Fibroblast of peridontal ligament (primary cell): ENCODE measurements around the gene WDFY2.

Source experiments
- DNase-seq: peaks from one replicate; pipeline ENCODE4 v3.0.0-alpha.2; 2010; ENCODE audit errors: extremely low read depth

The WDFY2 gene

GRCh38 chr13:51601601-51602565 lies 17.6 kb downstream of the WDFY2 start:
- no peak for DNase-seq

GRCh38 chr13:51603716-51604115 lies 19.5 kb downstream of the WDFY2 start:
- DNase-seq: no peak

GRCh38 chr13:51605698-51606097 lies 21.4 kb downstream of the WDFY2 start:
- no peak for DNase-seq

- no peak for DNase-seq
These were observed 22.9 kb downstream of the WDFY2 start for GRCh38 chr13:51607165-51607564.

- DNase-seq: no peak
These were observed 24.7 kb downstream of the WDFY2 start for GRCh38 chr13:51608857-51609406.

GRCh38 chr13:51612867-51613266 lies 28.6 kb downstream of the WDFY2 start:
- DNase-seq: no peak

GRCh38 chr13:51613535-51613934 lies 29.3 kb downstream of the WDFY2 start:
- DNase-seq: no peak

- no peak for DNase-seq
These were observed 30.1 kb downstream of the WDFY2 start for GRCh38 chr13:51614350-51614786.

GRCh38 chr13:51618626-51619025 lies 34.4 kb downstream of the WDFY2 start:
- no peak for DNase-seq

- DNase-seq: peak; percentile 85
These were observed 35.4 kb downstream of the WDFY2 start for GRCh38 chr13:51619614-51620013.

- no peak for DNase-seq
These were observed 36.1 kb downstream of the WDFY2 start for GRCh38 chr13:51620165-51620983.

GRCh38 chr13:51621602-51622001 lies 37.3 kb downstream of the WDFY2 start:
- DNase-seq: no peak

GRCh38 chr13:51623473-51623872 lies 39.2 kb downstream of the WDFY2 start:
- DNase-seq: no peak

- DNase-seq: no peak
These were observed 39.9 kb downstream of the WDFY2 start for GRCh38 chr13:51624207-51624606.

- DNase-seq: no peak
These were observed 40.6 kb downstream of the WDFY2 start for GRCh38 chr13:51624695-51625345.

- DNase-seq: peak; percentile 40
These were observed 41.5 kb downstream of the WDFY2 start for GRCh38 chr13:51625555-51626345.

- DNase-seq: no peak
These were observed 42.5 kb downstream of the WDFY2 start for GRCh38 chr13:51626749-51627148.

- no peak for DNase-seq
These were observed 44.0 kb downstream of the WDFY2 start for GRCh38 chr13:51628059-51628852.

- DNase-seq: no peak
These were observed 45.4 kb downstream of the WDFY2 start for GRCh38 chr13:51629491-51630287.
